Measurements from ENCODE around the gene ASCC3. TPM values are rescaled to one million over a fixed set of nuclear protein-coding genes. Genes with fewer than 3 reads are reported as not detected.

ASCC3 gene
- total and polyA plus RNA-seq, 12 donors: 3.9 to 22.9 (median 16.1) TPM

DNA sequence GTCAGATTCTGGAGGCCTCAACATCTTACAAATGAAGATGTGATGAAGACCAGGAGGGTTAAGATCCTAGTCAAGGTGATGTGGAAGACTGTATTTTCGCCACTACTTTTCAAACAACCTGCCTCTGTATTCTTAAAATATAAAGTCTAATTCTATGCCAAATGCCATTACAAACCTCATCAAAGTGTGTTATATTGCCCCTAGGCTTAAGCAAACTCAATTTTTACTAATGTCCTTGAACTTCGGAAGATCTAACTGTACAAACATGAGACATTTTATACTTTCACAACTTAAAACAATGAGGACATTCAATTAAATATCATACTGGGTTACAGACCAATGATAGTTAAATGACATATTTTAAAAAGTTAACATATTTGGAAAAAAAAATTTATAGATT lies 19.1 kb downstream of the ASCC3 start:
- peaks cover 0 to 4% (median 0%) of the 10 kb centered on the region in 11 donors for H3K9me3 ChIP-seq
- intact Hi-C loops (cut with DNase I): no loop called here
- WGBS, 2 donors: 96 to 100% methylated on average over 2 of the region's 2 CpGs
- no peaks in the 10 kb centered on the region for H3K27me3 ChIP-seq
- no peak for DNase-seq
- H3K4me3 ChIP-seq: no peak overlapping the region
- no peaks in the 10 kb centered on the region for H3K4me1 ChIP-seq
- peaks cover 0 to 95% (median 19%) of the 10 kb centered on the region in 9 donors for H3K36me3 ChIP-seq
- ATAC-seq: no peak
- TF ChIP-seq, protein P1, sequence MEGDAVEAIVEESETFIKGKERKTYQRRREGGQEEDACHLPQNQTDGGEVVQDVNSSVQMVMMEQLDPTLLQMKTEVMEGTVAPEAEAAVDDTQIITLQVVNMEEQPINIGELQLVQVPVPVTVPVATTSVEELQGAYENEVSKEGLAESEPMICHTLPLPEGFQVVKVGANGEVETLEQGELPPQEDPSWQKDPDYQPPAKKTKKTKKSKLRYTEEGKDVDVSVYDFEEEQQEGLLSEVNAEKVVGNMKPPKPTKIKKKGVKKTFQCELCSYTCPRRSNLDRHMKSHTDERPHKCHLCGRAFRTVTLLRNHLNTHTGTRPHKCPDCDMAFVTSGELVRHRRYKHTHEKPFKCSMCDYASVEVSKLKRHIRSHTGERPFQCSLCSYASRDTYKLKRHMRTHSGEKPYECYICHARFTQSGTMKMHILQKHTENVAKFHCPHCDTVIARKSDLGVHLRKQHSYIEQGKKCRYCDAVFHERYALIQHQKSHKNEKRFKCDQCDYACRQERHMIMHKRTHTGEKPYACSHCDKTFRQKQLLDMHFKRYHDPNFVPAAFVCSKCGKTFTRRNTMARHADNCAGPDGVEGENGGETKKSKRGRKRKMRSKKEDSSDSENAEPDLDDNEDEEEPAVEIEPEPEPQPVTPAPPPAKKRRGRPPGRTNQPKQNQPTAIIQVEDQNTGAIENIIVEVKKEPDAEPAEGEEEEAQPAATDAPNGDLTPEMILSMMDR (IDR thresholded peaks at IDR 0.05): no peak
- no peak overlapping the region for H3K27ac ChIP-seq

DNA sequence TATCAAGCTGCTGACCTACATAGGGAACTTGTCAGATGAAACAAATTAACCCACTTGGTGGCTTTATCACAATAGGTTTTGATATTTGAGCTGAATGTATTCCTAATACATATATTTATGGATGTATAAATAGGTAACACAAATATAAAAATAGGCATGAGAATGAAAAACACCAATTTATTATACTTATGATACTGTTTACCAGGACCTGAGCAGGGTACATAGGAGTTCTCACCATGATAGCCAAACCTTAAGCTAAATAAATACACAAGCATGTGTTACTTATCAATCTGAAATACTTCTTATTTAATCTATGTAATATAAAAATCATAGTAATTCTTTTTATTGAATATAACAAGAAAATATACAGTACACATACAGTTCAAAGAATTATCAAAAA lies 25.0 kb downstream of the ASCC3 start:
- peaks cover 0 to 49% (median 0%) of the 10 kb centered on the region in 9 donors for H3K36me3 ChIP-seq
- no peak overlapping the region for H3K4me3 ChIP-seq
- TF ChIP-seq, protein P1 (IDR thresholded peaks at IDR 0.05): no peak
- ATAC-seq (no peak), DNase-seq (no peak)
- H3K9me3 ChIP-seq: peaks cover 0 to 18% (median 0%) of the 10 kb centered on the region in 11 donors
- intact Hi-C loops (cut with DNase I): no loop called here
- no peaks in the 10 kb centered on the region for H3K27me3 ChIP-seq
- no peak overlapping the region for H3K27ac ChIP-seq
- H3K4me1 ChIP-seq: no peaks in the 10 kb centered on the region

DNA sequence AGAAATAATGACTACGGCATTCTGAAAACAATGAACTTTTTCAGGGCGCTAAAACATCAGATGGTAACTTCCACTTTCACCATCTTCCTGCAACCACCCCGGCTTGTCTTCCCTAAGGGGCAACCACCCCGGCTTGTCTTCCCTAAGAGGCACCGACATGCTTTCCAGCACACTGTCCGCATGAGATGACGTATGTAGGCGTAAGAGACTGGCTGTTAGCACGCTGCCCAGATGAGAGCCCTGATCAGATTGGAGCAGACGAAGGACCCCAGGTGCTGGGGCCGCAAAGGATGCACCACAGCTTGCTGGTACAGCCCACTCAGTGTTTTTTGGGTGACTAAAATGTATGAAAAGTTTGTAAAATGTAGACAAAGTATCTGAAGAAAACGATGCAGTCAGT lies 29.3 kb downstream of the ASCC3 start:
- TF ChIP-seq, protein P1 (IDR thresholded peaks at IDR 0.05): no peak
- Histone ChIP-seq H3K27ac (no peak overlapping the region), H3K9me3 (peaks cover 0 to 12% (median 0%) of the 10 kb centered on the region in 11 donors), H3K36me3 (peaks cover 0 to 35% (median 0%) of the 10 kb centered on the region in 9 donors), H3K4me1 (no peaks in the 10 kb centered on the region), H3K27me3 (no peaks in the 10 kb centered on the region), H3K4me3 (no peak overlapping the region)
- WGBS, 2 donors: 97 to 98% methylated on average over 12 of the region's 12 CpGs
- ATAC-seq (no peak), DNase-seq (no peak)
- intact Hi-C loops (cut with DNase I): no loop called here

DNA sequence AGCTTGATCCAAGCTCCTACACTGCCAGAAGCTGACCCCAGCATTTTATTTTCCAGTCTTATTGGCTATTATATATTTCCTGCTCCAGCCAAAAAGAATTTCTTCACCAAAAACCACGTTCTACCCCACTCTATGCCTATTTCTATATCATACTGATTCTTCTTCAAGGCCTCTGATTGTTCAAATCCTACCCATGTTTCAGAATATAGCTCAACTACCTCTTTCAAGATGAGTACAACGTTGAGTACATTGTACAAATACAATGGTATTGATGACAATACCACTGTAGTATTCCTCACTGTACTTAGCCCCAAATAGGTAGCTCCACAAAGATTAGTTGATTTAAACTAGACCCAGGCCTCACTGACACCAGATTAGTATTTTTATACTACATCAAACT lies 31.0 kb downstream of the ASCC3 start:
- Histone ChIP-seq H3K27me3 (no peaks in the 10 kb centered on the region), H3K4me3 (no peak overlapping the region), H3K4me1 (no peaks in the 10 kb centered on the region), H3K9me3 (no peaks in the 10 kb centered on the region), H3K27ac (no peak overlapping the region), H3K36me3 (peaks cover 0 to 24% (median 0%) of the 10 kb centered on the region in 9 donors)
- no peak for ATAC-seq
- no peak for DNase-seq
- 89 to 98% methylated on average over 2 of the region's 2 CpGs for WGBS, 2 donors
- intact Hi-C loops (cut with DNase I): no loop called here
- TF ChIP-seq, protein P1 (IDR thresholded peaks at IDR 0.05): no peak
